HepG2 (cell line): Measurements from ENCODE around the gene EWSR1. TPM values are rescaled to one million over a fixed set of nuclear protein-coding genes. Genes with fewer than 3 reads are reported as not detected.

Experiments used
- BHLHE40 ChIP-seq: IDR thresholded peaks from 2 replicates; pipeline ENCODE4 v1.6.1; 2011; ENCODE audit warnings: low read length, improper control_type of control experiment
- FOXA3 ChIP-seq: IDR thresholded peaks from 2 replicates; pipeline ENCODE4 v1.6.1; 2016; ENCODE audit warnings: missing genetic modification reagents, missing compliant biosample characterization
- FOXP4 ChIP-seq: sonication (generic); formaldehyde crosslinking; IDR thresholded peaks from 2 replicates; pipeline ENCODE4 v1.4.0; 2020; ENCODE audit warnings: missing genetic modification reagents
- GABPA ChIP-seq, 2 experiments: IDR thresholded peaks; 2 replicates each; pipeline ENCODE4 v1.6.1; 2011 to 2016; ENCODE audit warnings: low read depth in 2 of 2, low read length in 1 of 2, missing biosample characterization in 1 of 2, missing genetic modification characterization in 1 of 2
- KLF6 ChIP-seq: IDR thresholded peaks from 2 replicates; pipeline ENCODE4 v1.8.0; 2016; ENCODE audit warnings: missing biosample characterization, missing genetic modification reagents
- NBN ChIP-seq: fragments of 450-650 bp; conservative IDR thresholded peaks from 2 replicates; pipeline ENCODE4 v1.6.1; 2017
- NR2C2 ChIP-seq: sonication (generic); formaldehyde crosslinking; IDR thresholded peaks from 2 replicates; pipeline ENCODE4 v1.4.0; 2020; ENCODE audit warnings: missing genetic modification reagents, mild to moderate bottlenecking, moderate library complexity, borderline replicate concordance
- NRL ChIP-seq: sonication (generic); formaldehyde crosslinking; IDR thresholded peaks from 2 replicates; pipeline ENCODE4 v1.5.0; 2020; ENCODE audit warnings: missing genetic modification reagents, mild to moderate bottlenecking, moderate library complexity, borderline replicate concordance
- PAXIP1 ChIP-seq: sonication (generic); formaldehyde crosslinking; conservative IDR thresholded peaks from 2 replicates; pipeline ENCODE4 v1.4.0; 2020; ENCODE audit warnings: mild to moderate bottlenecking, missing genetic modification reagents, moderate library complexity
- SNAPC2 ChIP-seq: sonication (generic); formaldehyde crosslinking; IDR thresholded peaks from 2 replicates; pipeline ENCODE4 v1.8.1; 2022; ENCODE audit warnings: mild to moderate bottlenecking, missing genetic modification reagents
- ZFP82 ChIP-seq: sonication (generic); formaldehyde crosslinking; IDR thresholded peaks from 2 replicates; pipeline ENCODE4 v1.5.1; 2020; ENCODE audit warnings: mild to moderate bottlenecking, missing genetic modification reagents, borderline replicate concordance
- ZNF224 ChIP-seq: sonication (generic); formaldehyde crosslinking; IDR thresholded peaks from 2 replicates; pipeline ENCODE4 v1.5.0; 2020; ENCODE audit warnings: mild to moderate bottlenecking, missing genetic modification reagents
- ZNF280D ChIP-seq: sonication (generic); formaldehyde crosslinking; IDR thresholded peaks from 2 replicates; pipeline ENCODE4 v1.5.1; 2020; ENCODE audit warnings: mild to moderate bottlenecking, missing genetic modification reagents
- ZNF367 ChIP-seq: sonication (generic); formaldehyde crosslinking; IDR thresholded peaks from 2 replicates; pipeline ENCODE4 v1.4.0; 2020; ENCODE audit warnings: missing genetic modification reagents, borderline replicate concordance
- ZNF383 ChIP-seq: sonication (generic); formaldehyde crosslinking; IDR thresholded peaks from 2 replicates; pipeline ENCODE4 v1.4.0; 2020; ENCODE audit warnings: missing genetic modification reagents, mild to moderate bottlenecking, borderline replicate concordance
- ZNF484 ChIP-seq: sonication (generic); formaldehyde crosslinking; IDR thresholded peaks from 2 replicates; pipeline ENCODE4 v1.5.1; 2020; ENCODE audit warnings: mild to moderate bottlenecking, low read depth, missing genetic modification reagents, borderline replicate concordance
- ZNF580 ChIP-seq: IDR thresholded peaks from 2 replicates; pipeline ENCODE4 v1.6.1; 2016; ENCODE audit warnings: low read depth, borderline replicate concordance
- polyA plus RNA-seq, 8 experiments: library from polyadenylated mRNA; depleted of rRNA in 3 of 8; stranded (reverse) in 7 of 8; unstranded in 1 of 8; fragments of >200 nt; fragmentation: Illumina TruSeq in 4 of 8; extraction: Trizol in 4 of 8; gene quantifications; 2 replicates each; pipeline versions ENCODE4 v1.2.1 to v1.2.3, GENCODE V29; 2011 to 2016; ENCODE audit warnings: low read depth in 4 of 8, missing spikeins in 1 of 8, mixed read lengths in 1 of 8; ENCODE audit not compliant: insufficient read depth in 1 of 8
- total RNA-seq, 5 experiments: library from RNA; depleted of rRNA; stranded (reverse); fragments of >200 nt; fragmentation: Illumina TruSeq; extraction: Trizol; gene quantifications; 2 replicates each; pipeline ENCODE4 v1.2.3, GENCODE V29; 2016; ENCODE audit warnings: low read depth in 1 of 5
- TF ChIP-seq, protein P1 (sequence below): sonication (generic); formaldehyde crosslinking; IDR thresholded peaks from 2 replicates; pipeline ENCODE4 v1.9.0; 2022; ENCODE audit warnings: missing genetic modification reagents, mild to moderate bottlenecking, borderline replicate concordance

Gene EWSR1
- total and polyA plus RNA-seq, 2 of the 13 experiments (the other 11 are each of a cell fraction or from before 2014, with no cell fraction given) = 211 to 326 TPM

DNA sequence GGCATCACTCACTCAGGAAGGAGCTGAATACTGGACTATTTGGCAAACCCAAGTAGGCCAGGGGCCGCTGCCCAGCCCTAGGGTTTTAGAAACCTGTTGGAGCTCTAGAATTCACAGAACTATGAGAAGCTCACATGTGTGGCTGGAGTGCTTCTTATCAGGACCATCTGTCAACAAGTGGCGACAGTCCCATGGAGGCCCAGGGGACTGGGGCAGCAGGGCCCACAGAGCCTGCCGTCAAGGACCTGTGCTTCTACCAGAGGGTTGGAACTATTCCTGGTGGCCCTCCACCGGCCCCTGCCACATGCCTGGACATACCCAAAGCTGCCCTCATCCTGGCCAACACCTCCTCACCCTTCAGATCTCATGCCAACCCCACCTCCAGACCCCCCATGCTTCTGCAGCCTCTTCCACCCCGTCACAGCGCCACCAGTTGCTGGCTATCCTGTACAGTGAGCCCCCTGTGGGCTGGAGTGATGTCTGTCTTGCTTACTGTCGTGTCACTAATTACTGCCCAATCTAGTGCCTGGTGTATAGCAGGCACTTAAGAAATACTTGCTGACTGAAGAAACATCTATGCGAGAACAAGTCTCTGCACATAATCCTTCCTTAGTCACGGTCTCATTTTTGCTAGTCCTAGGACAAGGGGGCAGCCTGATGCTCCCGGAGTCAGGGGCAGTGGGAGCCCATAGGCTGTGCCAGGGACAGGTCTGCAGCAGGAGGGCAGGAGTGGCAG is 74.7 kb downstream of the EWSR1 start (continued):
- TF ChIP-seq PAXIP1 (CRISPR knock-in tag) (peak; percentile 38; the same call in 1 of the 2 replicates), KLF6 (CRISPR knock-in tag) (no peak), ZNF224 (CRISPR knock-in tag) (no peak), NBN (no peak), SNAPC2 (CRISPR knock-in tag) (no peak), FOXP4 (CRISPR knock-in tag) (peak; percentile 30; the same call in 1 of the 2 replicates), ZFP82 (CRISPR knock-in tag) (no peak), BHLHE40 (no peak), ZNF367 (CRISPR knock-in tag) (no peak), NR2C2 (CRISPR knock-in tag) (no peak), ZNF580 (CRISPR knock-in tag) (no peak), FOXA3 (CRISPR knock-in tag) (peak; percentile 64), ZNF383 (CRISPR knock-in tag) (no peak), GABPA (IDR thresholded peaks at IDR 0.05; ENCODE audit: low read depth, low read length) (no peak), GABPA (CRISPR knock-in tag; IDR thresholded peaks at IDR 0.05; ENCODE audit: low read depth) (no peak), ZNF484 (CRISPR knock-in tag) (0 out of 2 replicates have a peak, but pooled peaks have one; percentile 31), NRL (CRISPR knock-in tag) (no peak), ZNF280D (CRISPR knock-in tag) (0 out of 2 replicates have a peak, but pooled peaks have one; percentile 27)
- TF ChIP-seq, protein P1, sequence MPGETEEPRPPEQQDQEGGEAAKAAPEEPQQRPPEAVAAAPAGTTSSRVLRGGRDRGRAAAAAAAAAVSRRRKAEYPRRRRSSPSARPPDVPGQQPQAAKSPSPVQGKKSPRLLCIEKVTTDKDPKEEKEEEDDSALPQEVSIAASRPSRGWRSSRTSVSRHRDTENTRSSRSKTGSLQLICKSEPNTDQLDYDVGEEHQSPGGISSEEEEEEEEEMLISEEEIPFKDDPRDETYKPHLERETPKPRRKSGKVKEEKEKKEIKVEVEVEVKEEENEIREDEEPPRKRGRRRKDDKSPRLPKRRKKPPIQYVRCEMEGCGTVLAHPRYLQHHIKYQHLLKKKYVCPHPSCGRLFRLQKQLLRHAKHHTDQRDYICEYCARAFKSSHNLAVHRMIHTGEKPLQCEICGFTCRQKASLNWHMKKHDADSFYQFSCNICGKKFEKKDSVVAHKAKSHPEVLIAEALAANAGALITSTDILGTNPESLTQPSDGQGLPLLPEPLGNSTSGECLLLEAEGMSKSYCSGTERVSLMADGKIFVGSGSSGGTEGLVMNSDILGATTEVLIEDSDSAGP (CRISPR knock-in tag) = no peak; the same call in 1 of the 2 replicates
